GM13976 (cell line): Measurements from ENCODE around the gene FBXO48.

Experiments used
- DNase-seq: peaks from one replicate; pipeline ENCODE4 v3.0.0; 2012; ENCODE audit warnings: low spot score
- CTCF ChIP-seq: IDR thresholded peaks from 2 replicates; pipeline ENCODE4 v1.5.1; 2012; ENCODE audit warnings: borderline replicate concordance, mild to moderate bottlenecking; ENCODE audit not compliant: insufficient read depth; ENCODE audit errors: extremely low read depth, missing control alignments, control extremely low read depth
- in situ Hi-C: fragments of 300-500 bp; cut with MboI; formaldehyde crosslinking; loops from one replicate; pipeline ENCODE4 v1.12.0; 2022; ENCODE audit warnings: low sequenced_read_pairs, mixed read lengths, inconsistent platforms; ENCODE audit not compliant: unreplicated experiment

The FBXO48 gene

GRCh38 chr2:68505603-68506159, 38.6 kb upstream of the FBXO48 start:
- TF ChIP-seq CTCF = no peak
- DNase-seq = no peak
- in situ Hi-C loops = no loop called here

- in situ Hi-C loops = no loop called here
- DNase-seq = no peak
- TF ChIP-seq CTCF = no peak
These were observed 34.7 kb upstream of the FBXO48 start for GRCh38 chr2:68501768-68502167.

GRCh38 chr2:68500649-68501048, 33.6 kb upstream of the FBXO48 start:
- DNase-seq = no peak
- in situ Hi-C loops = no loop called here
- TF ChIP-seq CTCF = peak; percentile 0

GRCh38 chr2:68499133-68499532, 32.0 kb upstream of the FBXO48 start:
- no peak for DNase-seq
- no peak for TF ChIP-seq CTCF
- in situ Hi-C loops = loop anchor here (25.0 kb wide), 1 partner anchor 213 kb away; no protein-coding TSS in a partner anchor

GRCh38 chr2:68491582-68491981, 24.5 kb upstream of the FBXO48 start:
- in situ Hi-C loops = loop anchor here (25.0 kb wide), 1 partner anchor 221 kb away; no protein-coding TSS in a partner anchor

GRCh38 chr2:68489282-68489681, 22.2 kb upstream of the FBXO48 start:
- no peak for DNase-seq
- no peak for TF ChIP-seq CTCF
- in situ Hi-C loops = loop anchor here (25.0 kb wide), 1 partner anchor 223 kb away; no protein-coding TSS in a partner anchor

More at GRCh38 chr2:68491582-68491981, 24.5 kb upstream of the FBXO48 start:
- TF ChIP-seq CTCF = no peak
- DNase-seq = no peak

- peak; percentile 32 for DNase-seq
- in situ Hi-C loops = loop anchor here (25.0 kb wide), 1 partner anchor 224 kb away; no protein-coding TSS in a partner anchor
These were observed 21.5 kb upstream of the FBXO48 start for GRCh38 chr2:68488605-68489004.
